Parietal lobe (tissue), 1 donor: ENCODE data around the gene ISCU. TPM values are rescaled to one million over a fixed set of nuclear protein-coding genes. Genes with fewer than 3 reads are reported as not detected.

Experiments used
- total RNA-seq: library from RNA; depleted of rRNA; stranded (reverse); fragments of >200 nt; gene quantifications from one replicate; pipeline ENCODE4 v1.2.3, GENCODE V29; 2014

The ISCU gene
- 45.4 TPM for total RNA-seq

DNA sequence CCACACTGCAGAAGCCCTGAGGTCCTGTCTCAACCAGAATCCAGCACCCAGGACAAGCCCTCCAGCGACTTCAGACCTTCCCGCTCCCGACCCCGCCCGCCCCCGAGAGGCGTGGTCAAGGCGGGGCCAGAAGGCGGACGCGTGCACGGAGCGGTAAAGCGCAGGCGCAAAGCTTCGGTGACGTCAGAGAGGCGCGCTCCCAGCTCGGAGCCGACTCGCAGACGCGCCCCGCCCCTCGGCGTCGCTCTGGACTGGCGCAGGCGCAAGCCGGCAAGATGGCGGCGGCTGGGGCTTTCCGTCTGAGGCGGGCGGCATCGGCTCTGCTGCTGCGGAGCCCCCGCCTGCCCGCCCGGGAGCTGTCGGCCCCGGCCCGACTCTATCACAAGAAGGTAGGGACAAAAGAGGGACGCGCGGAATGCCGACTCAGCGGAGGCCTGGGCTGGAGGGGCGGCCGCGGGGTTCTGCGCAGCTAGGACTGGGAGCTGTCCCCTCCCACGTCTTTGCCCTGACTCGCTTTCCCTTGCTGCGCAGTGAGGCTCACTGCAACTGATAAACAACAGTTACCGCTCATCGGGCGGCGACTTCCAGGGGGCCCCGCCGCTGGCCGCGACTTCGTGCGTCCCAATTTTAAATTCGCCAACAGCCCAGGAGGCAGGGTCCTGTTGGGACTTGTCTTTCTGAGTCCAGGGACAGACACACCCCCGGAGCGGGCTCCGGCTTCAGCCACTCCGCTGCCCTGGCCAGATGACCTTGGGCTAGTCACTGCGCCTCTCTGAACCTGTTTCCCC lies at the start of gene ISCU:
ISCU (plus strand) TSS at position 249 of the 788 bp plus-strand sequence; CDS start at position 276, 27 bp downstream.

DNA sequence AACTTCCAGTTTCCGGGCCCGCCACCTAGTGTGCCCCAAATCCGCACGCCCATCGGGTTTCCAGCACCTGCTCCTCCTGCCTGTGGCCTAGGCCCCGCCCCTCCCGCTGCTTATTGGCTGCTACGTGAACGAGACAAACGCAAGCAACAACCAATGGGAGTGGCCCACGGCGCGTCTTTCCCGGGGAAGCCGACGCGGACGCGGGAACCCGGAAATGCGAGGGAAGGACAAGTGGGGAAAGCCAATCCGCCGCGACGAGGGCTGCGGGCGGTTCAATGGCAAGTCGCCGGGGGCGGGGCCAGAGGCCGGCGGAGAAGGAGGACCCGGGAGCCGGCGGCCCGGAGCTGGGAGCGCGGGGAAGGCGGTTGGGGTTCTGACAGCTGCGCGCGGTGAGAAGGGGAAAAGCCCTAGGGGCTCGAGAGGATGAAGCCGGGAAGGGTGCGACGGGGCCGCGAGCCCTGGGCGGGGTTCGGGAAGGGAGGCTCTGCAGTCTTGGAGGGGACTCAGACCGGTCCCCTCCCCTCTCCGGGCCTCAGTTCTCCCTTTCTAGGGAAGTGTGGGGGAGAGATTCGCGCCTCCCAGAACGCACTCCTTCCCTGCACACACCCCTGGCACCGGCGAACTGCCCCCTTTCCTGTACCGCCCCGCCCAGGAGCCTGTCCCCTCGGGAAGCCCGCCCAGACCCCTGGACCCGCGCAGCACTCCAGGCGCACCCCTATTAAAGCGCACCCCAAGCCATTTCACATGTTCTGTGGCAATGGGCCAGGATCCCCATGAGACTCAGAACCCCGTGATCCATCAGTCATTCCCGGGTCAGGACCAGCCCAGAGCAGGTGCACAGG lies 47.2 kb upstream of the ISCU start, which contains the start of gene FICD:
FICD (plus strand) TSS at position 305 of the 842 bp plus-strand sequence. CDS start 1,696 bp downstream, outside the sequence.

GRCh38 chr12:108560752-108561719 lies 1.4 kb upstream of the ISCU start, which contains the start of gene SART3:
SART3 (minus strand) TSS chr12:108561173; CDS start chr12:108561154, 19 bp downstream.

GRCh38 chr12:108597559-108598471 lies 35.4 kb downstream of the ISCU start, which contains the start of gene TMEM119:
TMEM119 (minus strand) TSS chr12:108598084; CDS start chr12:108592383, 5,701 bp downstream.

Other genes starting within 250 kb of the ISCU start
- 1.3 TPM for gene CMKLR1, start 223.3 kb upstream of the ISCU start, total RNA-seq
- gene FICD, start 47.3 kb upstream of the ISCU start, total RNA-seq: 5.3 TPM
- 129 TPM for gene SART3, start 1.4 kb upstream of the ISCU start, total RNA-seq
- gene TMEM119, start 35.5 kb downstream of the ISCU start, total RNA-seq: 0.94 TPM
- gene SELPLG, start 71.3 kb downstream of the ISCU start, total RNA-seq: 1.6 TPM
- gene CORO1C, start 168.9 kb downstream of the ISCU start, total RNA-seq: 221 TPM